Measurements from ENCODE around the gene CHMP2A. TPM values are rescaled to one million over a fixed set of nuclear protein-coding genes. Genes with fewer than 3 reads are reported as not detected.

The CHMP2A gene
- total RNA-seq: 100 to 1,000 TPM in 3 of 7 donors, 10 to 100 TPM in 4; 79.9 to 115 (median 89.9) TPM
- 100 to 1,000 TPM; 112 to 124 (median 121) TPM for polyA plus RNA-seq
- long read RNA-seq, donor 1, transcript CHMP2A-201 (6 exons, 913 nt): major isoform, 39 of 64 reads
- long read RNA-seq, donor 1, transcript CHMP2A-206 (5 exons, 1,178 nt): minor isoform, 9 of 64 reads
- long read RNA-seq, donor 1, transcript CHMP2A-208 (6 exons, 885 nt): minor isoform, 5 of 64 reads
- long read RNA-seq, donor 1, partial matches to known transcripts: 10 of 64 reads
- long read RNA-seq, donor 1, other reads (novel, unspliced or antisense): 0 of 64 reads
- long read RNA-seq, donor 2, transcript CHMP2A-207 (2 exons, 592 nt): minor isoform, 6 of 63 reads
- long read RNA-seq, donor 2, transcript CHMP2A-208 (6 exons, 885 nt): minor isoform, 6 of 63 reads
- long read RNA-seq, donor 2, transcript CHMP2A-206 (5 exons, 1,178 nt): minor isoform, 7 of 63 reads
- long read RNA-seq, donor 2, transcript CHMP2A-201 (6 exons, 913 nt): major isoform, 37 of 63 reads
- long read RNA-seq, donor 2, partial matches to known transcripts: 7 of 63 reads
- long read RNA-seq, donor 2, other reads (novel, unspliced or antisense): 0 of 63 reads

- H3K36me3 ChIP-seq: peaks cover 3 to 62% (median 54%) of the 10 kb centered on the region in 6 donors
- TF ChIP-seq POLR2AphosphoS5 (IDR thresholded peaks at IDR 0.05): peak; percentile 94 to 97 (median 96)
- TF ChIP-seq CTCF (IDR thresholded peaks at IDR 0.05 in 8 of 11, conservative IDR thresholded peaks at IDR 0.05 in 3 of 11): peak in 1 of 11 experiments; percentile 18
- peak in 2 of 3 donors; percentile 29 to 34 for TF ChIP-seq POLR2A (IDR thresholded peaks at IDR 0.05)
These were observed at the start of gene CHMP2A for GRCh38 chr19:58554494-58555368. CHMP2A (minus strand) TSS chr19:58555105; CDS start chr19:58554212, 893 bp downstream.

GRCh38 chr19:58586133-58586765, 31.3 kb upstream of the CHMP2A start:
- Histone ChIP-seq H3K27me3 (replicated peaks in 1 of 7) (no peaks in the 10 kb centered on the region), H3K36me3 (peaks cover 0 to 34% (median 24%) of the 10 kb centered on the region in 6 donors), H3K4me3 (no peak overlapping the region), H3K27ac (no peak overlapping the region), H3K9me3 (no peaks in the 10 kb centered on the region), H3K4me1 (peaks cover 0 to 8% (median 3%) of the 10 kb centered on the region in 6 donors)
- intact Hi-C loops (cut with DNase I; ENCODE audit: low total_unique reads): no loop called here
- DNase-seq: no peak
- WGBS, 5 donors: 80 to 97% (median 94%) methylated on average over 1 to 4 of the region's 4 CpGs
- TF ChIP-seq POLR2AphosphoS5 (IDR thresholded peaks at IDR 0.05) (no peak), POLR2A (IDR thresholded peaks at IDR 0.05) (no peak), CTCF (IDR thresholded peaks at IDR 0.05 in 8 of 11, conservative IDR thresholded peaks at IDR 0.05 in 3 of 11) (no peak)

More at GRCh38 chr19:58554494-58555368, at the start of gene CHMP2A:
- DNase-seq: peak; percentile 100
- 1% methylated on average over 33 to 69 of the region's 69 CpGs for WGBS, 5 donors
- H3K4me1 ChIP-seq: peaks cover 34 to 62% (median 51%) of the 10 kb centered on the region in 6 donors
- H3K27ac ChIP-seq: peak within 1 kb of the TSS; percentile 95 to 100 (median 98)
- H3K4me3 ChIP-seq: peak within 1 kb of the TSS; percentile 62 to 90 (median 72)
- intact Hi-C loops (cut with DNase I; ENCODE audit: low total_unique reads): no loop called here
- no peaks in the 10 kb centered on the region for H3K27me3 ChIP-seq (replicated peaks in 1 of 7)
- no peaks in the 10 kb centered on the region for H3K9me3 ChIP-seq

GRCh38 chr19:58585442-58586132, 30.7 kb upstream of the CHMP2A start:
- Histone ChIP-seq H3K4me1 (peaks cover 0 to 14% (median 9%) of the 10 kb centered on the region in 6 donors), H3K4me3 (no peak overlapping the region), H3K9me3 (no peaks in the 10 kb centered on the region), H3K36me3 (peaks cover 0 to 34% (median 24%) of the 10 kb centered on the region in 6 donors), H3K27me3 (replicated peaks in 1 of 7) (no peaks in the 10 kb centered on the region), H3K27ac (no peak overlapping the region)
- no peak for DNase-seq
- no peak for TF ChIP-seq POLR2A (IDR thresholded peaks at IDR 0.05)
- TF ChIP-seq POLR2AphosphoS5 (IDR thresholded peaks at IDR 0.05): no peak
- TF ChIP-seq CTCF (IDR thresholded peaks at IDR 0.05 in 8 of 11, conservative IDR thresholded peaks at IDR 0.05 in 3 of 11): no peak
- 75 to 94% (median 82%) methylated on average over 5 to 6 of the region's 6 CpGs for WGBS, 5 donors
- intact Hi-C loops (cut with DNase I; ENCODE audit: low total_unique reads): no loop called here
